Epidermal melanocyte (primary cell): Measurements from ENCODE around the gene NEB.

Experiments used
- DNase-seq: peaks from one replicate; pipeline ENCODE4 v3.0.0; 2011; ENCODE audit warnings: low spot score; ENCODE audit not compliant: insufficient read length

Gene NEB

GRCh38 chr2:151481744-151482143 is 252.5 kb downstream of the NEB start:
- DNase-seq = no peak

- DNase-seq = no peak
Measured at GRCh38 chr2:151478011-151478410, 256.3 kb downstream of the NEB start.

- DNase-seq = no peak
Measured at GRCh38 chr2:151476287-151476686, 258.0 kb downstream of the NEB start.

- no peak for DNase-seq
Measured at GRCh38 chr2:151475071-151475470, 259.2 kb downstream of the NEB start.

GRCh38 chr2:151472966-151473365 is 261.3 kb downstream of the NEB start:
- DNase-seq = no peak

- no peak for DNase-seq
Measured at GRCh38 chr2:151470556-151470955, 263.7 kb downstream of the NEB start.

- no peak for DNase-seq
Measured at GRCh38 chr2:151465771-151466170, 268.5 kb downstream of the NEB start.

GRCh38 chr2:151459358-151459757 is 274.9 kb downstream of the NEB start:
- no peak for DNase-seq

- no peak for DNase-seq
Measured at GRCh38 chr2:151439127-151439526, 295.1 kb downstream of the NEB start.

- no peak for DNase-seq
Measured at GRCh38 chr2:151438506-151438905, 295.8 kb downstream of the NEB start.

- no peak for DNase-seq
Measured at GRCh38 chr2:151437630-151438029, 296.6 kb downstream of the NEB start.
